Stomach (tissue), 4 donors: Measurements from ENCODE around the gene HHIP.

Experiments used
- POLR2AphosphoS5 ChIP-seq, 3 donors: sonication (generic); formaldehyde crosslinking; IDR thresholded peaks; one replicate each; pipeline ENCODE4 v1.6.1; 2016; ENCODE audit warnings: antibody characterized with exemption in 3 of 3
- TF ChIP-seq, protein P1 (sequence below), 7 experiments: fragments of 450-650 bp in 4 of 7; fragments of 200-600 bp in 3 of 7; sonication (generic) in 3 of 7; IDR thresholded peaks; one replicate each; pipeline ENCODE4 v1.5.1; 2016 to 2019; ENCODE audit warnings: antibody characterized with exemption in 7 of 7, control low read depth in 2 of 7, mild to moderate bottlenecking in 1 of 7

DNA sequence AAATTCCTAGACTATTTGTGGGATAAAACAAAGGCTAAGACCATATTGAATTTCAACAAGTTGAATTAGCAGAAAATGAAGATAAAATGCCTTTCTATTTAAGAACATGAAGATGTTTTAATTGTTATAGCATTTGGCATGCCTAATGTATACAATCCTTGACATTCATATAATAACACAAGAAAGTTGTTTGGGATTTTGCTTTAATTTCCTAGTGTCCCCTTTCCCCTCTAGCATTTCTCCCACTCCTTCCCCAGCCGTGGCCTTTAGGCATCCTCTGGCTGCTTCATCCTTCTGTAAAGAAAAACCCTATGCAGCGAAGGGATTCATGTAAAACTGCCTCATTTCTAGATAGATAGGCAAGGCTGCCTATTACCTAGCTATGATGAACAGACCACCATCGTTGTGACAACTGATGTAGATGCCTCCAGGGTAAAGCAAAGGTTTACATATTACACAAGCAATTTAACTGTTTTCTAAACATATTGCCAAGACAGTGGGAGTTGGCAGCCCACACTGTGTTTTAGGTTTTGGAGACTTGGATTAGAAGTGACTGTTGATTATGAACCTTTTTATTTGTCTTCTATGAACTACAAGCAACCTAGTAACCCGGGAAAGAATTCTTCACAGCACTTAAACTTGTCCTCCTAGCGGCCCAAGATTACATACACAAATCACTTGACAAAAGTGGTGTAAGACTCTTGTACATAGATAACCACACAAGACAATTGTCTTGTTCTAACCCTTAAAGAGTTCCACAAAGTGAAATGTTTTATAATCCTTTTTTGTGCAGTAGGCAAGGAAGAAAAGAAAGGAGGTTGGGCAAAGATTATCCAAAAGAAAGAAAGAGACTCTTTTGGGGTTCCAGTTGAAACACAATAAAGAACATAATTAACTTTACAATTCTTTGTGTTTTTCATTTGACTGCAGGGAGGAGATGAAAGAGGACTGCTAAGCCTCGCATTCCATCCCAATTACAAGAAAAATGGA, 59.9 kb downstream of the HHIP start:
- TF ChIP-seq, protein P1, sequence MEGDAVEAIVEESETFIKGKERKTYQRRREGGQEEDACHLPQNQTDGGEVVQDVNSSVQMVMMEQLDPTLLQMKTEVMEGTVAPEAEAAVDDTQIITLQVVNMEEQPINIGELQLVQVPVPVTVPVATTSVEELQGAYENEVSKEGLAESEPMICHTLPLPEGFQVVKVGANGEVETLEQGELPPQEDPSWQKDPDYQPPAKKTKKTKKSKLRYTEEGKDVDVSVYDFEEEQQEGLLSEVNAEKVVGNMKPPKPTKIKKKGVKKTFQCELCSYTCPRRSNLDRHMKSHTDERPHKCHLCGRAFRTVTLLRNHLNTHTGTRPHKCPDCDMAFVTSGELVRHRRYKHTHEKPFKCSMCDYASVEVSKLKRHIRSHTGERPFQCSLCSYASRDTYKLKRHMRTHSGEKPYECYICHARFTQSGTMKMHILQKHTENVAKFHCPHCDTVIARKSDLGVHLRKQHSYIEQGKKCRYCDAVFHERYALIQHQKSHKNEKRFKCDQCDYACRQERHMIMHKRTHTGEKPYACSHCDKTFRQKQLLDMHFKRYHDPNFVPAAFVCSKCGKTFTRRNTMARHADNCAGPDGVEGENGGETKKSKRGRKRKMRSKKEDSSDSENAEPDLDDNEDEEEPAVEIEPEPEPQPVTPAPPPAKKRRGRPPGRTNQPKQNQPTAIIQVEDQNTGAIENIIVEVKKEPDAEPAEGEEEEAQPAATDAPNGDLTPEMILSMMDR (IDR thresholded peaks at IDR 0.05), result no peak
- no peak for TF ChIP-seq POLR2AphosphoS5 (IDR thresholded peaks at IDR 0.05)
